GM11168 (cell line): ENCODE measurements around the gene FASTKD3.

Experiments used
- in situ Hi-C: fragments of 300-500 bp; cut with MboI; formaldehyde crosslinking; loops from one replicate; pipeline ENCODE4 v1.12.0; 2022; ENCODE audit warnings: low sequenced_read_pairs; ENCODE audit not compliant: unreplicated experiment

The FASTKD3 gene

DNA sequence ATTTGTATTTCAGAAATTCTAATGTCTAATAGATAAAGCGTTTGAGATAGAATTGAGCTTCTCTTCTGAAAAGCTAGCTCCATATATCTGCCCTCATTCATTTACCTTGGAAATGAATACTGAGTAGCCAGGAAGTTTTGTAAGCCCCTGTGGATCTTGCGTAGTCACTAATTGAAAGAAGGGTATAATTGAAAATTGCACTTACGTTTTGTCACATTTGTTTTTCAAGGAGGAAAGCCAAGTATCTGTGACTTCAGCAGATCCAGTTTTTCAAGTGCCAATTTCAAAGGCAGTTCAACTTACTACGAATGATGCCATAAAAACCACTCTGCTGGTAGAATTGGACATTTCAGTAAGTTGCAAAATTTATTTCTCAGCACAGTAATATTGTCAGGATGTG, 14.1 kb upstream of the FASTKD3 start:
- in situ Hi-C loops = no loop called here

DNA sequence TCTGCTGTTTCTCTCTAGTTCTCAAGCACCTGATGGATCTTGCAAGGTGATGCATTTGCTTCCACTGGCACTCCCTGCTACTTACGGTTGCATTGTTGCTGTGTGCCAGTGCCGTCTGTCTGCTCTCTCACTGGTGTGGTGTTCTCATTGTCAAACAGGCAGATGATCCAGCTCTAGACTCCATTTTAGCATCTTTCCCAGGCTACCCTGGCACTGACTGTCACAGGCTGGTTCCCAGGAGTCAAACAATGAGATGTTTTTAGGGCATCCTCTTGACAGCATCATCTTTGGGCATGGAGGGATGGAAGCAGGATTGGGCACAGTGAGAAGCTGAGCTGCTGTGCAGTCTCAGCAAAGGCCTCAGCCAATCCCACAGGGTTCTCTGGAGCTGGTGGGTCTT, 13.0 kb upstream of the FASTKD3 start:
- in situ Hi-C loops = no loop called here

DNA sequence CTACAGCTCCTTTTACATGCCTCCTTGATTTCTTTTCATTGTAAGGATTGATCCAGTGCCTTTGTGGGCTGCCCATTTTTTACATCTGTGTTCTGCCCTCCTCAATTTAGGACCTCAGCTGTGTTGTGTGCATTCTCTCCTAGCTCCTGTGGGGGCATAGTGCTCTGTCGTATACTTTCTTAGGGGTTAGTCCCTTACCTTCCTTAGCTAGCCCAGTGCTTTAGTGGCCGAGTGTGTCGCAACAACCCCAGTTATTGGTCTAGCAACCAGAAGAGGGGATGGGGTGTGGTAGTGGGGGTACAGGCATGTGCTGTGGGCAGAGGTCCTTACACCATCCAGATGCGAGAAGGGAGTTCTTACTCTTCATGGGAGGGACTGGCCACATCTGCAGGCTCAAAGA, 12.3 kb upstream of the FASTKD3 start:
- in situ Hi-C loops = no loop called here

DNA sequence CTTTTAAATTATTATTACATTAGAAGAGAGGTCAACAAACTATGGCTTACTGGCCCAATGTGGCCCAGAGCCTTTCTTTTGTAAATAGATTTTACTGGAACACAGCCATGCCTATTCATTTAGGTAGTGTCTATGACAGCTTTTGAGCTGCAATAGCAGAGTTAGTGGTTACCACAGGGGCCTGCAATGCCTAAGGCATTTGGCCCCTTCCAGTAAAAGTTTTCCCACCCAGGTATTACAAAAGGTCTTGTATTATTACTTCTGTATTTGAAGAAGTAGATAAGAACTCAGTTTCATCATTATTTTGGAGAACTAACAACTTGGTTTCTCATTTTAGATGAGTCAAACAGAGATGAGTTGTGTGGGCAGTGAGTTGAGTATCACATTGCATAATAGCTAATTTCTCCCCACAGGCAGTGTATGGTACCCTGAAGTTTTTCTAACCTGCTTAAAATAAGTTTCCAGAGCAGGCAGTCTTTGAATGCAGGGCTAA, 9.6 kb upstream of the FASTKD3 start:
- in situ Hi-C loops = no loop called here

DNA sequence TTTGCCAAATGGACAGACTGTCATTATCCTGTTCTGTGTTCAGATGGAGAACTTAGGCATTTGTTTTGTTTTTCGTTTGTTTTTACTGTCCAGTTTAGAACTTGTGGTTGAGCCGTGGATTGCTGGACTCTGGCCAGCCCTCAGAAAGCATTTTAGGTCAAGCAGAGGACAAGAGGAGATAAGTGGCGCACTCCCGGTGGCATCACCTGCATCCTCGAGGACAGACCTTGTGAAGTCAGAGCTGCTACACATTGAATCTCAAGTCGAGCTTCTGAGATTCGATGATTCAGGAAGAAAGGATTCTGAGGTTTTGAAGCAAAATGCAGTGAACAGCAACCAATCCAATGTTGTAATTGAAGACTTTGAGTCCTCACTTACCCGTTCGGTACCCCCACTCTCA, 9.0 kb upstream of the FASTKD3 start:
- in situ Hi-C loops = no loop called here

DNA sequence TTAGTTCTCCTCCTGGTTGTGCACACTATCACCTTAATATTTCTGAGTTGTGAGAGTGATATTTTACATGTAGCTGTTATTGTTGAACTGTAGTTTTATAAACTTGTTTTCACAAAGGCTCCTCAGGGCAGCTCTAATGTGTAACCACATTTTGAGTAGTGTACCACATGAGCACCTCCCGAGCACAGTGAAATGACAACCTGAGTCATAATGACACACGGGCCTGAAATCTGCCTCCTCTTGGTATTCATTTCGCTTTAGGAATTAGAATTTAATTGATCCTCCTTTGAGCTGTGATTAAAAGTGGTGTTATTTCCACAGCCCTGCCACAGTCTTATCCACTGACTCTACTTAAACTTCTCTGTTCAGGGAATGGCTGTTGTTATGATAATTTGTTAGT, 8.0 kb upstream of the FASTKD3 start:
- in situ Hi-C loops = no loop called here

DNA sequence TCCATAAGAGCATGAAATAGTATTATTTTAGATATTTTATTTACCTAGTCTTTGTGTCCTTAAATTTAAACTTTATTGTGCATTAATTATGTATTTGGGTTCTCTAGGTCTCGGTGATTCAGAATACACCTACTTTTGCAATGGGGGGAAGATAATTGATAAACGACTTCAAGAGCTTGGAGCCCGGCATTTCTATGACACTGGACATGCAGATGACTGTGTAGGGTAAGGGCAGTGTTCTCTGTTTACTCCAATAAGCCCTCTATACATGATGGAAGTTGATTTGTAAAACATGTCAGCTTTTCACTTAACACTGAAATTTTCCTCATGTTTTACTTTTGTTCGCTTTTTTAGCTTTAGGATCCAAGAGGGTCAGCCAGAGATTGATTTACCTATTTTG, 6.3 kb upstream of the FASTKD3 start:
- in situ Hi-C loops = no loop called here

DNA sequence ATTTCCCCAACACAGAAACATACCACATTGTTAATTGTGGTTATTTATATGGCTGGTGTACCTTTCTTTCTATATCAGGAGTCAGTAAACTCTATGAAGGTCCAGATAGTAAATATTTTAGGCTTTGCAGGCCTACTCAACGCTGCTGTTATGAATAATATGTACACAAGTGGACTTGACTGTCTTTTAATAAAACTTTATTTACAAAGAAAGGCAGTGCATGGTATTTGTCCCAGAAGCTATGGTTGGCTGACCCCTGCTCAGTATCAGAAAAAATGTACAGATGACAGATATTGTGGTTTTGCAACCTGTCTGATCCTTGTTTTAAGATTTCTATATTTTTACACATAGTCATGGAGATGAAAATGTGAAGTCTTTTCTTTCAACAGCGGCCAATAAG, 5.8 kb upstream of the FASTKD3 start:
- in situ Hi-C loops = no loop called here

DNA sequence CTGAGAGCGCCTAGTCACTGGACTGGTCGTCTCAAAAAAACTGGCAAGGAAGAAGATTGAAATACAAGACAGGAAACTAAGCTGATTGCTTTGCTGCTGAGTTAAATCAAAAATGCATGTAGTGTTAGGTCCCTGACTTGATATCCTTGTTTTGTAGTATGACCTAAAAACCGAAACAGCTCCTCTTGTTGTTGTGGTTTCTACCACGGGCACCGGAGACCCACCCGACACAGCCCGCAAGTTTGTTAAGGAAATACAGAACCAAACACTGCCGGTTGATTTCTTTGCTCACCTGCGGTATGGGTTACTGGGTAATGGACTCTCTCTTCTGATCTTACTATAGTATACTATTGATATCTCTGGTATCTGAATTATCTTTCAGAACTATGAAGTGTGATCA, 4.4 kb upstream of the FASTKD3 start:
- in situ Hi-C loops = no loop called here

DNA sequence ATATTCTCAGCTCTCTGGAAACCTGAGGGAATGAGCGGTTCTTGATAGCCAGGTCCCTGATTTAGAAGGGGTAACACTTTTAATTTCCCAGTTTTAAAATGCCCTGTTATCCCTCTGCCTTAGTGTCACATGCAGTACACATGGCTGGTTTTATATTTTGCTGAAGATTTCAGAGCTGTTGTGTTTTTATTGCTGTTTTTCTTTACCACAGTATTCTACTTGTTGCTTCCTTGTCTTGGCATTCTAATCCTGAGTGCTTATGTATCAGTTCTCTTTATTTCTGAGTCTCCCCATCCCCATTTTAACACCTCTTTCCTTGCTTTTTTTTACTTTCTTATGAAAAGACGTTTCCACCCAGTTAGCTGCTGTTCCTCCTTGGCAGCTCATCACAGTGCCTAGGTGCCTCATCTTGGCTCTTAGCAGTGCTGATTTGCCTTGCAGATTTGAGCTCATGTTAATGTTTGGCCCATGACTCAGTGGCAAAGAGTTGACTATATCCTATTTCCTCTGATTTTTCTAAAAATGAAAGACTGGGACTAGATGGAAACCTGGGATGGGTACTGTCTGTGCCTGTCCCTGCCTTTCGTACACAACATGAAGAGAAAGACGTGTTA, 3.8 kb upstream of the FASTKD3 start:
- in situ Hi-C loops = no loop called here

DNA sequence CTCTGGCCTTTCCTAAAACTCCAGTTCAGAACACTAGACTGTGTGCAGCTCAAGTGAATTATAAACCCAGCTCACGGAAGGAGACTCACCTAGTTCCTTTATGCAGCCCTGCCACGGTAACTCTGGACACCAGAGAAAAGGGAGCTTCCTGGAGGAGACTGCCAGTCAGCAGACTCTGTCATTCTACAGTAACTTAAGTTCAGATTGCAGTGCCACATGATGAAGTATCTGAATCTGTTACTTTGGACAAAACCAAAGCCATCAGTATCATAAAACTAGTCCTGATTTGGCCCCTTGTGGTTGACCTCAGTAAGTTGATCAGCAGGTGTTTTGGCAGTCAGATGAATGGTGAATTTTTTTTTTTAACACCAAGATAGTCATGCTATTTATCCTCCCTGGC, 2.8 kb upstream of the FASTKD3 start:
- in situ Hi-C loops = no loop called here

DNA sequence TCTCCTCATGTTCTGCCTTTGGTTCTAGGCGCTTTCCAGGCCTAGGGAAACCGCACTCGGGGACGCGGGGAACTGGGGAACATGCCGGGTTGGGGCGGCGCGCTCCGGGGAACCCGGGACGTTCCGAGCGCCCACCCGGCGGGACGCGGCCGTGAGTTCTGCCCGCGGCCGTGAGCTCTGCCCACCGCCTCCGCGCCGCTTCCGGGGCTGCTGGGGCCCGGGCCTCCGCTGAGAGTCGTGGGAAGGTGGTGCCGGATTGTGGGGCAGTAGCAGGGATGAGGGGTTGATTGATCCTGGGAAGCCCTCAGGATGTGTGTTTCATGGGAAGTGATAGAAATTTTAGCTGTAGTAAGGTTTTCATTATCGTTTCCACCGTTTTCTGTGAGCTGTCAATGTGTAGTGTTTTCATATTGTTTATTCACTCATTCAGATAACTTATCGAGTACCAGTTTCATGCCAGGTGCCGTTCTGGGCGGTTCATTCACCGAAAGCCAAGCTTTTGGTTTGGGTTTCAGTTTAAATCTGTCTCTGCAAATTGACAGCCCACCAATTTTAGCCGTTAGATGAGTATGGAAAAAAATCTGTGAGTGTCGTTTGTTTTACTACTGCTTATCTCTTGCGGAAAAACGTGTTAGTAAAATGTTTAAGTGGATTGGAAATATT, 774 bp upstream of the FASTKD3 start:
- in situ Hi-C loops = no loop called here

DNA sequence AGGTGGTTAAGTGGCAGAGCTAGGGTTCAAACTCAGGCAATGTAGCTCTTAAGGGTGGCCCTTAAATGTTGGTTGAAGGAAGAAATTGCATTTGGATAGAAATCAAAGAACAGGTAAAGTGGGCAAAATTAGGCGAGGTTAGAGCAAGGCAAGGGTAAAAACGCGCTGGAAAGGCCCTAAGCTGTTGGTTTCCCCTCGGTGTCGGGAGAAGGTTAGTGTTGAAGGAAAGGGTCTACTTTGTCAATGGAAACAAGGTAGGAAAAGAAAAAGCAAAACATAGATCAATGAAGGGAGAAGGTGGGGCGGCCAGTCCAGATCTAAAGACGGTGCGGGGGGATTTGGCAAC, 431 bp downstream of the FASTKD3 start:
- in situ Hi-C loops = no loop called here

DNA sequence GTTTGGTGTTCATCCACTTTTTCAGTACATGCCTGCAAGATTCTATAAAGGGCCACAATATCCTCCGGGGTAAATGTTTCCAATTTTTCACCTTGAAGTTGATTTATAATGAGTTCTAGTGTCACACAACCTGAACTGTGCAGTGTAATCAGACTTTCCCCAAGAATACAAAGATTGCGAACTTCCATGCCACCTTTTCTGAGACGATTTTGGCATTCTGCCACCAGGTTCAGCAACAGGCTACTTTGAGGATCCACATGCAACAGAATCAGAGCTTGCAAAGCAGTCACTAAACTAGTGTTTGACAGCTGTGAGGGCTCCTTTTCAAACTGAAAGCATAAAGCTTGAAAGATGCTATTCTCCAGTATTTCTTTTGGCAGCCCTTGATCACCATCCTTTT, 1.6 kb downstream of the FASTKD3 start:
- in situ Hi-C loops = no loop called here

DNA sequence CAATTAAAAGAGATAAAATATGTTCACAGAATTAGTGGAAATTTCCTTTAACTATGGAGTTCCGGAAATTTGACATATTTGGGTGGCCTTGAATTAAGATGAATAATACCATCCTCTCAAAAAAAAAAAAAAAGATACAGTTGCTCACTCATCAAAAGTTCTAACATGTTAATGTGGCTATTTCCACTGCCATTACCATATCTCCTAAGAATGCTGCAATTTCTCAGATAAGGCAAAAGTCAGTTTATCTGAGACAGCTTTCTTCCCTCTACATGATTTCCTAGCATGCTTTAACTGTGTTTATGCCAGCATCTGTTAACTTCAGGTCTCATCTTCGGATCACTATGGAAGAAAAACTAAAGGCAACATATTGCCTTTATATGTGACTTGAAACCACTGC, 2.6 kb downstream of the FASTKD3 start:
- in situ Hi-C loops = no loop called here

DNA sequence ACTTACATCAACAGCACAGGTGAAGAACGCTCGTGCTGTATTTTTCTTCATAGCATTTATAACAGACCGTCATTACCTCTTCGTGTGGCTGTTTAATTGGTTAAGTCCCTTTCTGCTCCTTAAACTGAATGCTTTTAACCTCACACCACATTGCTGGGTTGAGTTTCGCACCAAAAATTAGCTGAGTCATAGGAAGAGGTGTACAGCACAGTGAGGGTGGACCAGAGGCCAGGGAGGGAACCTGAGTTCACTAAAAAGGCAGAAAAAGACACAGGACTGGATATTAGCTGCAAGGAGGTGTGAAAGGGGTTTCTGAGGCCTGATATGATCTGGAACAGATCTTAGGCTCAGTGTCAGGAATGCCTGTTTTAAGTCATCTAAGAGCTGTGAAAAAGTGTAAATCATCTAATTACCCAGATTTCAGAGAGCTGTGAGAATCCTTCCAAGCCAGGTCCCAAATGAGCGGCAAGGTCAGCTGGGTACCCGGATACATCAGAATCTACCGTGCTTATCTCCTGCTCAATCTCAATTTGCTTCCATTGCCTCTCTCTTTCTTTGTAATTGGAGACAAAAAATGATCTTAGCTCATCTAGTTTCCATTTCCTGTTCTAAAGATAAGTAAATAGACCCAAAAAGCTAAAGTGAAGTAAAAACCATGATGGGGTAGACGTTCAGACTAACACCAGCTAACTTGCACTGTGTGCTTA, 10.8 kb downstream of the FASTKD3 start:
- in situ Hi-C loops = no loop called here

DNA sequence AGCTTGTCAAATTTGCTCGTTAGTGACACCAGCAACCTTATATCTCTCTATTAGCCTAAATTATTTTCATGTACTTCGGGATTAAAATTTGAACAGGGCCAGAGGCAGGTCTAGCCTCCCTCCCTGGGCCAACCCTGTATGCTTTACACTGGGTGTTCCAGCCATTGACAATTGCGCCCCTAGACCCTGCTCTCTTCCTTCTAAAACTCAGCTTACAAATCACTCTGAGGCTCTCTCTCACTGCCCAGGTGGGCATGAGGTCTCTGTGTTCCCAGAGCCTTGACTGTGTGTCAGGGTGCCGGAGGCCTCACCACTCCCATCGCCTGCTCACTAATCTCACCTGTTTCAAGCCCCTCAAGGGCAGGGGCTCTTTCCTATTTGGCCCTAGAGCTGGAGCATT, 11.5 kb downstream of the FASTKD3 start:
- in situ Hi-C loops = no loop called here

DNA sequence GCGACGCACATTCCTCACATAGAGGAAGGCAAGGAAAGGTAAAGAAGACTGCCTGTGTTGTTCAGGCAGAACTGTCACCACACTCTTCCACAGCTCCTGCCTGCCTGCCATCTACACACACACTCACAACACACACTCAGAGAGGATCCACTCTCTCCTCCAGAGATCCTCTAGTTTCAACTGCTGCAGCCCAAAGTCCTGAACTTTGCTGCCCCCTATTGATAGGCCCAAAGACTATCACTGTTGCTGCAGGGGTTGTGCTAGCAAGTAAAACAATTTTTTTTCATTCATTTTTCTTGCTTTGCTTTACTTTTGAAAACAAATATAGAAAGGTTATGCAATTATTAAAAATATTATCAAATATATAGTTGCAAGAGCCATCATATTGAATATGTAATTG, 12.0 kb downstream of the FASTKD3 start:
- in situ Hi-C loops = no loop called here

DNA sequence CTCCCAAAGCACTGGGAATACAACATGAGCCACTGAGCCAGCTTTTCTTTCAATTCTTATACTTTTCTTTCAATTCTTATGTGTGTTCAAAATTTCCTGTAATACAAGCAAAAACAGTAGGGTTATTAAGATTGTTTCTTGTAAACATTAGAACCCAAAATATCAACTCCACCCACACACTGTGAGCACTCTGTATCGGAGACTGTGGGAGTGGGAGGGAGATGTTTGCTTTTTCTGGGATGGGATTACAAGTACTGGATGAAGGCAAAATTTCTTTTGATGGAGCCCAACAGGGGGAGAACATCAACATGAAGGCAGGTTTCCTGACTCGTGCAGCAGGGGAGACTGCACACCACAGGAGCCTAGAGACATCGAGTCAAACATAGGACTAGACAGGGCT, 13.2 kb downstream of the FASTKD3 start:
- in situ Hi-C loops = no loop called here

DNA sequence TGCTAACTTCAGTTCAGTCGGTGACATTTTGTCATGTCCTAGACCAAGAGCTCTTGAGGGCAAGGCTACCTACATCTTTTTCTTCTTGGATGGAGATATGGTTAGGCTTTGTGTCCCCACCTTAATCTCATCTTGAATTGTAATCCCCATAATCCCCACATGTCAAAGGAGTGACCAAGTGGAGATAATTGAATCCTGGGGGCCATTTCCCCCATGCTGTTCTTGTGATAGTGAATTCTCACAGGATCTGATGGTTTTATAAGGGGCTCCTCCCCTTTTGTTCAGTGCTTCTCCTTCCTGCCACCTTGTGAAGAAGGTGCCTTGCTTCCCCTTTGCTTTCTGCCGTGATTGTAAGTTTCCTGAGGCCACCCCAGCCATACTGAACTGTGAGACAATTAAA, 15.8 kb downstream of the FASTKD3 start:
- in situ Hi-C loops = no loop called here

DNA sequence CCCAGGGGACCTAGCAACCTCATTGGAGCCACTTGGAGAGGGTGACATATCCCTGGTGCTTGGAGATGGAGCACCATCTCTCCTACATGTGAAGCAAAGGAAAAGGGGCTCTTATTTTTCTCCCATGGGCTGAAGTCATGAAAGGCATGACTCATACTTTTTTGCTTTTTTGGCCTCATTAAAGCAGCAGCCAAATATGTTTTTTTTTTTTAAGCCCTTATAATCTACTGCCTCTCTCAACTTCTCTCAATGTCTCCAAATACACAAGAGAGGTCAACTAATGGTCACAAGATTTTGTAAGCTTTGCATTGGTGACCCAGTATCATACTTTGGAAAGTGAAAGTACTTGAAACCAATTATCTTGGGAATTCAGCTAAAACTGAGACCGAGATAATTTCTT, 16.3 kb downstream of the FASTKD3 start:
- in situ Hi-C loops = no loop called here
